Measurements from ENCODE around the gene STAG1.

GRCh38 chr3:136535906-136536305, 216.3 kb downstream of the STAG1 start:
- no peak for TF ChIP-seq CTCF (IDR thresholded peaks at IDR 0.05)
- no peak for TF ChIP-seq POLR2A (IDR thresholded peaks at IDR 0.05)
- TF ChIP-seq EP300 (IDR thresholded peaks at IDR 0.05), result no peak
